ENCODE data around the gene SORCS3. TPM values are rescaled to one million over a fixed set of nuclear protein-coding genes. Genes with fewer than 3 reads are reported as not detected.
A peak's percentile ranks its signal among the peaks of the same experiment; 100 is the strongest.

SORCS3 gene
- total RNA-seq, 1 donor from 2014 or later, result 0.26 TPM

GRCh38 chr10:104741127-104741526 is 100.0 kb downstream of the SORCS3 start:
- no peak overlapping the region for H3K4me2 ChIP-seq
- Mint-ChIP-seq H3K9me3 (no peaks in the 10 kb centered on the region), H3K36me3 (no peaks in the 10 kb centered on the region), H3K27ac (no peak overlapping the region), H3K4me3 (no peak overlapping the region), H3K4me1 (peaks cover 8% of the 10 kb centered on the region), H3K27me3 (ENCODE audit: insufficient read depth, low read depth) (no peaks in the 10 kb centered on the region)
- H3K9ac ChIP-seq, result no peak overlapping the region
- H2AFZ ChIP-seq (replicated peaks), result no peak overlapping the region
- H3K36me3 ChIP-seq, result no peaks in the 10 kb centered on the region
- H3K79me2 ChIP-seq (ENCODE audit: low read depth), result no peaks in the 10 kb centered on the region
- H3K9me3 ChIP-seq (ENCODE audit: low read depth), result no peaks in the 10 kb centered on the region
- H3K4me3 ChIP-seq, result no peak overlapping the region
- H3K27me3 ChIP-seq, result no peaks in the 10 kb centered on the region
- no peak for DNase-seq (ENCODE audit: low spot score)
- no peaks in the 10 kb centered on the region for H3F3A ChIP-seq (ENCODE audit: low read depth)
- no peaks in the 10 kb centered on the region for H4K20me1 ChIP-seq (ENCODE audit: low read depth)
- TF ChIP-seq CTCF (IDR thresholded peaks at IDR 0.05) (no peak), EZH2 (IDR thresholded peaks at IDR 0.05) (no peak), EZH2phosphoT487 (IDR thresholded peaks at IDR 0.05) (no peak)
- H3K27ac ChIP-seq, result no peak overlapping the region
- peaks cover under 1% of the 10 kb centered on the region for H3K4me1 ChIP-seq

GRCh38 chr10:104744052-104744451 is 103.0 kb downstream of the SORCS3 start:
- Histone ChIP-seq H3K79me2 (ENCODE audit: low read depth) (no peaks in the 10 kb centered on the region), H3K27ac (no peak overlapping the region), H3K4me3 (no peak overlapping the region), H3K4me2 (no peak overlapping the region), H3K27me3 (no peaks in the 10 kb centered on the region), H3K4me1 (no peaks in the 10 kb centered on the region), H3K9ac (no peak overlapping the region), H3F3A (ENCODE audit: low read depth) (no peaks in the 10 kb centered on the region), H2AFZ (replicated peaks) (no peak overlapping the region), H4K20me1 (ENCODE audit: low read depth) (no peaks in the 10 kb centered on the region), H3K9me3 (ENCODE audit: low read depth) (no peaks in the 10 kb centered on the region), H3K36me3 (no peaks in the 10 kb centered on the region)
- Mint-ChIP-seq H3K27ac (no peak overlapping the region), H3K27me3 (ENCODE audit: insufficient read depth, low read depth) (peaks cover 4% of the 10 kb centered on the region), H3K36me3 (no peaks in the 10 kb centered on the region), H3K9me3 (no peaks in the 10 kb centered on the region), H3K4me1 (peaks cover 4% of the 10 kb centered on the region), H3K4me3 (no peak overlapping the region)
- DNase-seq (ENCODE audit: low spot score), result peak; percentile 29
- no peak for TF ChIP-seq EZH2phosphoT487 (IDR thresholded peaks at IDR 0.05)
- no peak for TF ChIP-seq CTCF (IDR thresholded peaks at IDR 0.05)
- no peak for TF ChIP-seq EZH2 (IDR thresholded peaks at IDR 0.05)

- Mint-ChIP-seq H3K4me1 (no peaks in the 10 kb centered on the region), H3K27ac (no peak overlapping the region), H3K4me3 (no peak overlapping the region), H3K9me3 (no peaks in the 10 kb centered on the region), H3K36me3 (no peaks in the 10 kb centered on the region), H3K27me3 (ENCODE audit: insufficient read depth, low read depth) (peaks cover 4% of the 10 kb centered on the region)
- H3K9ac ChIP-seq, result no peak overlapping the region
- no peak overlapping the region for H3K4me2 ChIP-seq
- no peak overlapping the region for H2AFZ ChIP-seq (replicated peaks)
- peak; percentile 34 for DNase-seq (ENCODE audit: low spot score)
- H3K79me2 ChIP-seq (ENCODE audit: low read depth), result no peaks in the 10 kb centered on the region
- no peaks in the 10 kb centered on the region for H3K27me3 ChIP-seq
- H3K4me1 ChIP-seq, result no peaks in the 10 kb centered on the region
- H3K4me3 ChIP-seq, result no peak overlapping the region
- no peaks in the 10 kb centered on the region for H3K9me3 ChIP-seq (ENCODE audit: low read depth)
- H4K20me1 ChIP-seq (ENCODE audit: low read depth), result no peaks in the 10 kb centered on the region
- H3K27ac ChIP-seq, result no peak overlapping the region
- H3F3A ChIP-seq (ENCODE audit: low read depth), result no peaks in the 10 kb centered on the region
- TF ChIP-seq EZH2phosphoT487 (IDR thresholded peaks at IDR 0.05), result no peak
- no peak for TF ChIP-seq EZH2 (IDR thresholded peaks at IDR 0.05)
- TF ChIP-seq CTCF (IDR thresholded peaks at IDR 0.05), result no peak
- H3K36me3 ChIP-seq, result no peaks in the 10 kb centered on the region
These were observed 109.2 kb downstream of the SORCS3 start for GRCh38 chr10:104750291-104750690.

All from neural progenitor cell (in vitro differentiated cells).